RWPE1 (cell line): ENCODE measurements around the gene XPR1.

Experiments used
- CTCF ChIA-PET: fragments of 350-600 bp; sonication (Branson Sonifier 250); formaldehyde crosslinking; extraction: SDS; loops from one replicate; lab custom pipeline; 2021; lab: Yijun Ruan, JAX
- POLR2A ChIA-PET: fragments of 400-600 bp; formaldehyde crosslinking; extraction: SDS; loops from one replicate; lab custom pipeline; 2020; ENCODE audit warnings: antibody characterized with exemption; ENCODE audit not compliant: low non-redundant PET; lab: Yijun Ruan, JAX
- DNase-seq: peaks from one replicate; pipeline ENCODE4 v3.0.0; 2012; ENCODE audit warnings: low spot score
- H3K27ac ChIP-seq: fragments of 450-650 bp; 2 replicates; pipeline ENCODE4 v1.5.1; 2017
- TF ChIP-seq, protein P1 (sequence below): fragments of 450-650 bp; conservative IDR thresholded peaks from 2 replicates; pipeline ENCODE4 v1.5.1; 2017; ENCODE audit warnings: low read depth, mild to moderate bottlenecking

Gene XPR1

DNA sequence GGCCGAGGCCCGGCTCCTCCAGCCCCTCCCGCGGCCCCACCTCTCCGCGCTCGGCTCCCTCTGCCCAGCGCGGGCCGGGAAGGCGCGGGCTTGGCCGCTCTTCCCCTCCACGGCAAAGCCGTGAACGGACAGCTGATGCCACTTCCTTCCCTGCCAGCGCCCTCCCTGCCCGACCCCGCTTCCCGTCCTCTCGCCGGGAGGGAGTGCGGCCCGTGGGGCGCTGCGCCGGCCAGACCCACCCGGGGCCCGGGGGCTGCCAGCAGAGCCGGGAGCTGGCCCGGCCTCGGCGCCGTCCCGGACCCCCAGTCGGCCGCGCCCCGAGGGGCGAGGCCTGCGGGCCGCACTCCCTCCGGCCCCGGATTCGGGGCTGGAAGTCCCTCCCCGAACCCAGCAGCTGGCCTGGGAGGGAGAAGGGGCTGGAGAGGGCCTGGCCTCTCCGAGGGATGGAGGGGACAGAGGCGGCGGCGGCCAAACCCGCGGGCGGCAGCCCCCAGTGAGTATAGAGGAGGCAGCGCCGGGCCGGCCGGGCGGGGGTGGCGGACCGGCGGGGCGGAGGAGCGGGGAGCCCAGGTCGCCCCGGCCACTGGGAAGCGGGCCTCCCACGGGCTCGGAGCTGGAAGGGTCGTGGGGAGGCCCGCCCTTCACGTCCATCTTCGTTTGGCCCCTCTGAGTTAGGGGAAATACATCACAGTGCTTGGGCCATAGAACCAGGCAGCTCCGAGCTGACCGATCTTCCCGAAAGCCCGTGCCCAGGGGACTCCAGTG, 281.2 kb downstream of the XPR1 start, which contains the start of gene KIAA1614:
TSS of gene KIAA1614 (plus strand) at position 97 of the 765 bp plus-strand sequence. CDS start at position 444, 347 bp downstream.
- ChIA-PET CTCF (interaction anchor here (1.1 to 1.7 kb wide), 2 partner anchors 41 to 397 kb away, joined by 3 to 6 read pairs; no protein-coding TSS in a partner anchor), POLR2A (no interaction called here)
- peak; percentile 29 for DNase-seq
- H3K27ac ChIP-seq: peak within 1 kb of the TSS; percentile 80
- TF ChIP-seq, protein P1, sequence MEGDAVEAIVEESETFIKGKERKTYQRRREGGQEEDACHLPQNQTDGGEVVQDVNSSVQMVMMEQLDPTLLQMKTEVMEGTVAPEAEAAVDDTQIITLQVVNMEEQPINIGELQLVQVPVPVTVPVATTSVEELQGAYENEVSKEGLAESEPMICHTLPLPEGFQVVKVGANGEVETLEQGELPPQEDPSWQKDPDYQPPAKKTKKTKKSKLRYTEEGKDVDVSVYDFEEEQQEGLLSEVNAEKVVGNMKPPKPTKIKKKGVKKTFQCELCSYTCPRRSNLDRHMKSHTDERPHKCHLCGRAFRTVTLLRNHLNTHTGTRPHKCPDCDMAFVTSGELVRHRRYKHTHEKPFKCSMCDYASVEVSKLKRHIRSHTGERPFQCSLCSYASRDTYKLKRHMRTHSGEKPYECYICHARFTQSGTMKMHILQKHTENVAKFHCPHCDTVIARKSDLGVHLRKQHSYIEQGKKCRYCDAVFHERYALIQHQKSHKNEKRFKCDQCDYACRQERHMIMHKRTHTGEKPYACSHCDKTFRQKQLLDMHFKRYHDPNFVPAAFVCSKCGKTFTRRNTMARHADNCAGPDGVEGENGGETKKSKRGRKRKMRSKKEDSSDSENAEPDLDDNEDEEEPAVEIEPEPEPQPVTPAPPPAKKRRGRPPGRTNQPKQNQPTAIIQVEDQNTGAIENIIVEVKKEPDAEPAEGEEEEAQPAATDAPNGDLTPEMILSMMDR: no peak

DNA sequence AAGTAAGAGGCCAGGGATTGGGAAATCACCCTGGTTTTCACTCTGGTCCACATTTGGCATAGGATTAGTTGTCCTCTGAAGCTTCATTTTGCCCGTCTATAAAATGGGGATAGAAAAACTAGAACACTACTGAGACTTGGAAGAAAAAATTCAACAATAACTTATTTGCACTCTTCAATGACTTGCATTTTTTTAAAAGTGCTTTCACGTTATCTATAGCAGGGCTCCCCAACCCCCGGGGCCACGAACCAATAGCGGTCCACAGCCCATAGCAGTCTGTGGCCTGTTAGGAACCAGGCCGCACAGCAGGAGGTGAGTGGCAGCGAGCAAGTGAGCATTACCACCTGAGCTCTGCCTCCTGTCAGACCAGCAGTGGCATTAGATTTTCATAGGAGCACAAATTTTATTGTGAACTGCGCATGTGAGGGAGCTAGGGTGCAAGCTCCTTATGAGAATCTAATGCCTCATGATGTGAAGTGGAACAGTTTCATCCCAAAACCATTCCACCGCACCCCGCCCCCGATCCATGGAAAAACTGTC, 283.7 kb downstream of the XPR1 start:
- ChIA-PET POLR2A (interaction anchor here (0.5 kb wide), 1 partner anchor 9 kb away, joined by 3 read pairs; no protein-coding TSS in a partner anchor), CTCF (interaction anchor here (0.6 to 0.8 kb wide), 2 partner anchors 10 to 630 kb away, joined by 3 to 4 read pairs; no protein-coding TSS in a partner anchor)
- H3K27ac ChIP-seq: no peak overlapping the region
- TF ChIP-seq, protein P1: no peak
- DNase-seq: no peak

- TF ChIP-seq, protein P1: no peak
- ChIA-PET CTCF (interaction anchor here (0.6 to 0.8 kb wide), 2 partner anchors 11 to 630 kb away, joined by 3 to 4 read pairs; no protein-coding TSS in a partner anchor), POLR2A (interaction anchor here (0.5 kb wide), 1 partner anchor 10 kb away, joined by 3 read pairs; no protein-coding TSS in a partner anchor)
These were observed 284.4 kb downstream of the XPR1 start for GRCh38 chr1:180916012-180916770.

GRCh38 chr1:180916771-180917170, 284.9 kb downstream of the XPR1 start:
- TF ChIP-seq, protein P1: no peak
- POLR2A ChIA-PET: no interaction called here
- H3K27ac ChIP-seq: no peak overlapping the region
- CTCF ChIA-PET: interaction anchor here (1.0 kb wide), 1 partner anchor 1480 kb away, joined by 3 read pairs; no protein-coding TSS in a partner anchor
- no peak for DNase-seq

More at GRCh38 chr1:180916012-180916770, 284.4 kb downstream of the XPR1 start:
- no peak for DNase-seq
- no peak overlapping the region for H3K27ac ChIP-seq

GRCh38 chr1:180917306-180918065, 285.7 kb downstream of the XPR1 start:
- H3K27ac ChIP-seq: no peak overlapping the region
- CTCF ChIA-PET: interaction anchor here (1.0 kb wide), 1 partner anchor 1479 kb away, joined by 3 read pairs; no protein-coding TSS in a partner anchor
- no peak for DNase-seq
- TF ChIP-seq, protein P1: no peak
- POLR2A ChIA-PET: no interaction called here
